Measurements from ENCODE around the gene PTPN14. TPM values are rescaled to one million over a fixed set of nuclear protein-coding genes. Genes with fewer than 3 reads are reported as not detected.

Gene PTPN14
- polyA plus RNA-seq, 1 experiment: 29.4 TPM

DNA sequence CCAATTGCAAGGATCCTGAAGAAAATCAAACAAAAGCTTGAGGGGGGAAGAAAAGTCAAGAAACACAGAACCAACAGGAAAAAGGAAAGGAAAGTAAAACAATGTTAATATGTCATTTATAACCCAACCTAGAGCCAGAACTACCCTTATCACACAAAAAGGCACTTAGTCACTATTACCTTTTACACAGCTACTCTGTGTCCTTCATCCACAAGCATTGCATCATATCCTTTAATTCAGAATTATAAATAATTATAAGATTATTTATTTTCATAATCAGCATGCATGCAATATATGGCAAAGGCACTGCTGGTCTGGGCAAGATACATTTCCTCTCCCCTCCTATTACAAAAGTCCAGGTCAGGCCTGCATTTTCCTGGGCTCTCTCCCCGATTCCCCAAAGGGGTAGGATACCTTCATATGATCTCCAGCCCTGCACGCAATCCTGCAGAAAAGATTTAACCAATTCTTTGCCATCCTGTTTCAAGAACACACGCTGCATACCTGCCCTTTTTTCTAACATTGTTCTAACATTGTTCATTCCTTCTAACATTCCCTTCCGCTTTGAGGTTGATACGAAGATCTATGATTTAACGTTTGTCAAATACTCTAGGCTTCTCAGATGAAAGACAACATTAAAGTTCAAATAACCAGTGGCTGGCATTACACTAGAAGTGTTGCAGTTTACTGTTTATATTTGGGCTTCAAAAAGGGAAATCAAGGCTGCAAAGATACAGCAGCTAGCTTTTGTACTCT, 4.3 kb downstream of the PTPN14 start:
- Histone ChIP-seq H3K27me3 (ENCODE audit: control insufficient read depth, insufficient read depth, low read length) (no peaks in the 10 kb centered on the region), H3K4me3 (ENCODE audit: low read depth, low read length) (no peak overlapping the region), H3K36me3 (ENCODE audit: control insufficient read depth, insufficient read depth, low read length) (no peaks in the 10 kb centered on the region)
- ChIA-PET POLR2A (no interaction called here), CTCF (interaction anchor here (1.2 to 2.6 kb wide), 3 partner anchors 37 to 215 kb away, joined by 3 to 14 read pairs (median 4); no protein-coding TSS in a partner anchor)
- TF ChIP-seq, protein P1, sequence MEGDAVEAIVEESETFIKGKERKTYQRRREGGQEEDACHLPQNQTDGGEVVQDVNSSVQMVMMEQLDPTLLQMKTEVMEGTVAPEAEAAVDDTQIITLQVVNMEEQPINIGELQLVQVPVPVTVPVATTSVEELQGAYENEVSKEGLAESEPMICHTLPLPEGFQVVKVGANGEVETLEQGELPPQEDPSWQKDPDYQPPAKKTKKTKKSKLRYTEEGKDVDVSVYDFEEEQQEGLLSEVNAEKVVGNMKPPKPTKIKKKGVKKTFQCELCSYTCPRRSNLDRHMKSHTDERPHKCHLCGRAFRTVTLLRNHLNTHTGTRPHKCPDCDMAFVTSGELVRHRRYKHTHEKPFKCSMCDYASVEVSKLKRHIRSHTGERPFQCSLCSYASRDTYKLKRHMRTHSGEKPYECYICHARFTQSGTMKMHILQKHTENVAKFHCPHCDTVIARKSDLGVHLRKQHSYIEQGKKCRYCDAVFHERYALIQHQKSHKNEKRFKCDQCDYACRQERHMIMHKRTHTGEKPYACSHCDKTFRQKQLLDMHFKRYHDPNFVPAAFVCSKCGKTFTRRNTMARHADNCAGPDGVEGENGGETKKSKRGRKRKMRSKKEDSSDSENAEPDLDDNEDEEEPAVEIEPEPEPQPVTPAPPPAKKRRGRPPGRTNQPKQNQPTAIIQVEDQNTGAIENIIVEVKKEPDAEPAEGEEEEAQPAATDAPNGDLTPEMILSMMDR (IDR thresholded peaks at IDR 0.05; ENCODE audit: insufficient read depth, low read depth, low read length): no peak
- DNase-seq (ENCODE audit: low read depth): no peak

DNA sequence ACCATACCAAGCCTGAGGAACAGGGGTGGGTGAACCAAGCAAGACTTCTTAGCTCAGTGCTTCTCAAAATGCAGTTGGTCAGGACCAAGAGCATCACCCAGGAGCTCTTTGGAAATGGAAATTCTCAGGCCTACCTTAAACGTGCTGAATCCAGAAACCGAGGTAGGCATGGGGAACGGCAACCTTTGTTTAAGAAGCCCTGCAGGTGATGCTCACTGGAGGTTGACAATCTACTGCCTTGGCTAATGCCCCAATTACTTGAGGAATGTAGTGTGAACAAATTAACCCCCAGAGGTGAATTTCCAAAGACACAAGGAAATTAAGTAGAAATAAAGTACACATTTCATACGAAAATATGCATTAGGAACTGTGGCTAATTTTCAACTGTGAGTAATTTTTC, 5.3 kb downstream of the PTPN14 start:
- CTCF ChIA-PET: no interaction called here
- TF ChIP-seq, protein P1 (IDR thresholded peaks at IDR 0.05; ENCODE audit: insufficient read depth, low read depth, low read length): no peak
- no peak for DNase-seq (ENCODE audit: low read depth)
- H3K4me3 ChIP-seq (ENCODE audit: low read depth, low read length): no peak overlapping the region
- no peaks in the 10 kb centered on the region for H3K27me3 ChIP-seq (ENCODE audit: control insufficient read depth, insufficient read depth, low read length)
- H3K36me3 ChIP-seq (ENCODE audit: control insufficient read depth, insufficient read depth, low read length): no peaks in the 10 kb centered on the region
- POLR2A ChIA-PET: no interaction called here

DNA sequence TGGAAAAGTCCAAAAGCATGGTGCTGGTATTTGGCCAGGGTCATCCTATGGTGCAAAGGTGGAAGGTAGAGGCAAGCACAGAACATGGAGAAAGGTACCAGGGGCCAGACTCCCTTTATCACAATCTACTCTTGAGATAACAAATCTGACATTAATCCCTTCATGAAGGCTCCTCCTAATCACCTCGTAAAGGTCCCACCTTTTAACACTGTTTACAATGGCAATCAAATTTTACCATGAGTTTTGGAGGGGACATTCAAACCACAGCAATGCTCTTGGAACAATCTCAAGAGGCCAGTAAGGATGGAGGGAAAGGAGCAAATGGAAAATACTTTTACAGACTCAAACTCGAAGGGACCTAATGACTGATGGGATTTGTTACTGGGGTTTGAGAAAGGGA, 6.1 kb downstream of the PTPN14 start:
- TF ChIP-seq, protein P1 (IDR thresholded peaks at IDR 0.05; ENCODE audit: insufficient read depth, low read depth, low read length): no peak
- CTCF ChIA-PET: no interaction called here
- H3K4me3 ChIP-seq (ENCODE audit: low read depth, low read length): no peak overlapping the region
- H3K36me3 ChIP-seq (ENCODE audit: control insufficient read depth, insufficient read depth, low read length): no peaks in the 10 kb centered on the region
- DNase-seq (ENCODE audit: low read depth): no peak
- H3K27me3 ChIP-seq (ENCODE audit: control insufficient read depth, insufficient read depth, low read length): no peaks in the 10 kb centered on the region
- POLR2A ChIA-PET: no interaction called here

DNA sequence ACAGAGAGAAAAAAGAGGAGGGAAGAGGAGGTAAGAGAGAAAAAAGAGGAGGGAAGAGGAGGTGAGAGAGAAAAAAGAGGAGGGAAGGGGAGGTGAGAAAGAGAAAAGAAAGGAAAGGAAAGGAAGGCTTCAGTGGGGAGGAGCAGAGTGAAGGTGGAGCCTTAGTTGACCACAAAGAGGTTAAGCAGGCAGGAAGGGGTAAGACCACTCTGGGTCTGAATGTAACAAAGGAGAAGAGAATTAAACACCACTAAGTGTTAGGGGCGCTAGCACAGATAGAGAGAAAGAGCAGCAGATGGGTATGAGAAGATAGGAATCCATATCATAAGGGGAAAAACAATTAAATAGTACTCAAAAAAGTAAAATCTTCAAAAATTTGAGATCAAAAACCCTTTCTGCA, 6.6 kb downstream of the PTPN14 start:
- DNase-seq (ENCODE audit: low read depth): no peak
- TF ChIP-seq, protein P1 (IDR thresholded peaks at IDR 0.05; ENCODE audit: insufficient read depth, low read depth, low read length): no peak
- Histone ChIP-seq H3K36me3 (ENCODE audit: control insufficient read depth, insufficient read depth, low read length) (no peaks in the 10 kb centered on the region), H3K4me3 (ENCODE audit: low read depth, low read length) (no peak overlapping the region), H3K27me3 (ENCODE audit: control insufficient read depth, insufficient read depth, low read length) (no peaks in the 10 kb centered on the region)
- ChIA-PET CTCF (no interaction called here), POLR2A (no interaction called here)

DNA sequence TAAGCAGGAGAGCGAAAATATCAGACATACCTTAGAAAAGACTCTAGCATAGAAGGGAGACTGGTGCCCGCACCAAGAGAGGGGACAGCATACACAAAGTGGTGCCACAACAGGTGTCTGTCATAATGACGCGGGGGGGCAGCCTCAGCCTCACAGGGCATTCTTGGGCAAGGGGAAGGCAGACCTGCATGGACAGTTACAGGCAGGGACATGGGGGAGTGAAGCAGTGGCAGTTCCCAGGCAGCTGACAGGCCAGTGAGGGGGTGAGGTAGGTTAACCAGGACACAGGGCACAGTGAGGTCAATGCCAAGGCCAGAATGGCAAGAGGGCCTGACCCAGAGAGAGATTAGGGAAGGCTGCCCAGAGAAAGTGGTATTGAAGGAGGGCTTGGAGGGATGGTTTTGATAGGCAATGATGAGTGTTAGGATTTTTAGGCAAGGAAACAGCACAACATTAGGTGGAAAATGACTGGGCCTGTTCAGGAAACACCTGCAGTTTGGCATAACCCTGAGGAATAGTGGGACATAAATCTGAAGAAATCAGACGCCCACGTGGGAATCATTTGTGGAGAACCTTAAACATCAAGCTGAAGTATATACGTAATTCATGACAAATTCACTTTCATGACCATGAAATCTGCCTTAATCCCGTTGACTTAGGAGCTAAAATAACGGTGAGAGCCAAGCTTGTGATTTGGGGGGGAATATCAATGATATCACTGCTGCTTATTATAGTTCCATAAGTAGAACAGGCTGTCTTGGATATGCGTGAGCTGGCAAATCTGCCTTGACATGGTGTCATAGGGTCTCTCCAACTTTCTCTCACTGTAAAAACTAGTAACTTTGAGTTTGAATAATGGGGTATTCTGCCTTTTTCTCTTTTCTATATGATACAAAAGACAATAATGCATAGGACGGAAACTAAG, 8.9 kb downstream of the PTPN14 start:
- ChIA-PET CTCF (no interaction called here), POLR2A (no interaction called here)
- Histone ChIP-seq H3K36me3 (ENCODE audit: control insufficient read depth, insufficient read depth, low read length) (no peaks in the 10 kb centered on the region), H3K4me3 (ENCODE audit: low read depth, low read length) (no peak overlapping the region), H3K27me3 (ENCODE audit: control insufficient read depth, insufficient read depth, low read length) (no peaks in the 10 kb centered on the region)
- no peak for DNase-seq (ENCODE audit: low read depth)
- TF ChIP-seq, protein P1 (IDR thresholded peaks at IDR 0.05; ENCODE audit: insufficient read depth, low read depth, low read length): no peak

Data from BJ (cell line).